ENCODE measurements around the gene SYTL3.
"Not testable (repeated sequence)": the region's sequence is repeated elsewhere in the genome, so short reads cannot be mapped to it uniquely, and the experiment has no call there.

The SYTL3 gene

GRCh38 chr6:158649289-158650143 lies at the start of gene SYTL3:
Gene SYTL3, plus strand, starts transcription at chr6:158650054. Its CDS starts 13,215 bp downstream, at chr6:158663269.
- CTCF ChIA-PET: interaction anchor here (1.0 to 5.8 kb wide), 6 partner anchors 11 to 436 kb away, joined by 3 to 42 read pairs (median 13); no protein-coding TSS in a partner anchor
- TF ChIP-seq CTCF (IDR thresholded peaks at IDR 0.05; ENCODE audit: control extremely low read depth, extremely low read depth, low read depth, missing control alignments): no peak
- peak; percentile 53 for DNase-seq (ENCODE audit: extremely low spot score)

GRCh38 chr6:158603261-158604047 lies 46.4 kb upstream of the SYTL3 start:
- no peak for TF ChIP-seq CTCF (IDR thresholded peaks at IDR 0.05; ENCODE audit: control extremely low read depth, extremely low read depth, low read depth, missing control alignments)
- DNase-seq (ENCODE audit: extremely low spot score): no peak
- CTCF ChIA-PET: interaction anchor here (1.4 to 4.9 kb wide), 4 partner anchors 8 to 389 kb away, joined by 4 to 41 read pairs (median 14); no protein-coding TSS in a partner anchor
- POLR2A ChIA-PET: no interaction called here

More at GRCh38 chr6:158649289-158650143, at the start of gene SYTL3:
- POLR2A ChIA-PET: interaction anchor here (0.6 to 1.2 kb wide), 3 partner anchors 19 to 100 kb away, joined by 3 to 6 read pairs (median 4); no protein-coding TSS in a partner anchor

GRCh38 chr6:158604048-158604406 lies 45.8 kb upstream of the SYTL3 start:
- ChIA-PET POLR2A (no interaction called here), CTCF (interaction anchor here (0.9 to 4.9 kb wide), 7 partner anchors 9 to 390 kb away, joined by 3 to 41 read pairs (median 4); no protein-coding TSS in a partner anchor)
- no peak for TF ChIP-seq CTCF (IDR thresholded peaks at IDR 0.05; ENCODE audit: control extremely low read depth, extremely low read depth, low read depth, missing control alignments)
- DNase-seq (ENCODE audit: extremely low spot score): no peak

- POLR2A ChIA-PET: interaction anchor here (0.5 kb wide), 1 partner anchor 359 kb away, joined by 3 read pairs; no protein-coding TSS in a partner anchor
- peak; percentile 72 for DNase-seq (ENCODE audit: extremely low spot score)
- peak; percentile 70 for TF ChIP-seq CTCF (IDR thresholded peaks at IDR 0.05; ENCODE audit: control extremely low read depth, extremely low read depth, low read depth, missing control alignments)
- CTCF ChIA-PET: interaction anchor here (0.7 to 4.9 kb wide), 30 partner anchors 10 to 393 kb away, joined by 3 to 41 read pairs (median 4); partner anchors contain the start of gene DYNLT1
These were observed 44.5 kb upstream of the SYTL3 start for GRCh38 chr6:158605266-158605878.

- CTCF ChIA-PET: interaction anchor here (0.7 to 4.9 kb wide), 26 partner anchors 8 to 394 kb away, joined by 3 to 41 read pairs (median 4); partner anchors contain the start of gene DYNLT1
- DNase-seq (ENCODE audit: extremely low spot score): not testable (repeated sequence)
- POLR2A ChIA-PET: interaction anchor here (0.5 kb wide), 1 partner anchor 359 kb away, joined by 3 read pairs; no protein-coding TSS in a partner anchor
These were observed 43.8 kb upstream of the SYTL3 start for GRCh38 chr6:158606011-158606410.

- DNase-seq (ENCODE audit: extremely low spot score): no peak
- POLR2A ChIA-PET: no interaction called here
- CTCF ChIA-PET: interaction anchor here (2.2 to 4.9 kb wide), 4 partner anchors 9 to 393 kb away, joined by 7 to 41 read pairs (median 14); no protein-coding TSS in a partner anchor
- no peak for TF ChIP-seq CTCF (IDR thresholded peaks at IDR 0.05; ENCODE audit: control extremely low read depth, extremely low read depth, low read depth, missing control alignments)
These were observed 42.9 kb upstream of the SYTL3 start for GRCh38 chr6:158606935-158607334.
